Endometrial microvascular endothelial cells (primary cell): ENCODE results near the gene STX4. TPM values are rescaled to one million over a fixed set of nuclear protein-coding genes. Genes with fewer than 3 reads are reported as not detected.

Source experiments
- in situ Hi-C: cut with HindIII; loops from 2 replicates; pipeline ENCODE4 v1.10.0; 2017; ENCODE audit warnings: low sequenced_read_pairs, low pct_unique_long_range_greater_than_20kb; ENCODE audit errors: inconsistent ontology term
- total RNA-seq: library from RNA; depleted of rRNA; stranded (reverse); fragments of >200 nt; gene quantifications from one replicate; pipeline ENCODE4 v1.2.3, GENCODE V29; 2015; ENCODE audit errors: inconsistent ontology term

Gene STX4
- total RNA-seq, 1 donor from 2014 or later: 35.9 TPM

GRCh38 chr16:31055613-31056012 is 22.3 kb downstream of the STX4 start:
- in situ Hi-C loops: loop anchor here (25.0 kb wide), 1 partner anchor 93 kb away; the partner anchor contains the start of gene SETD1A

- in situ Hi-C loops: loop anchor here (25.0 kb wide), 1 partner anchor 99 kb away; the partner anchor contains the start of gene SETD1A
Measured at GRCh38 chr16:31061126-31061812, 27.9 kb downstream of the STX4 start.

DNA sequence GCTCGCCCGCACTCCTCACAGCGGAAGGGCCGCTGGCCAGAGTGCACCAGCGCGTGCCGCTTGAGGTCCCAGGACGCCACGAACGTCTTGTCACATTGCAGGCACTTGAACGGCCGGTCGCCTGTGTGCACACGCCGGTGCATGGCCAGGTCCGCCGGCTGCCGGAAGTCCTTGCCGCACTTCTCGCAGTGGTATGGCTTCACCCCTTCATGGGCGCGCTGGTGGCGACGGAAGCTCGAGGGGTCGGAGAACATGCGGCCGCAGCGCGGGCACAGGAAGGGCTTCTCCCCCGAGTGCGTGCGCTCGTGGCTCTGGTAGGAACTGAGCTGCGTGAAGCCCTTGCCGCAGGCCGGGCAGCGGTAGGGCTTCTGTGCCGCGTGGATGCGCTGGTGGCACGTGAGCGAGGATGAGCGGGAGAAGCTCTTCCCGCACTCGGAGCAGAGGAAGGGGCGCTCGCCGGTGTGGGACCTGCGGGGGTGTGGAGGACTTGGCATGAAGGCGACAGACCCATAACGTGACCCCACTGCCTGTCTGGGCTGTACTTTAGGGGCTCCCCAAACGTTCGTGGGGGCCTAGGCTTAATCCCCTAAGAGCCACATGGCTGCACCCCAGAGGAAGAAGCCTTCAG is 28.6 kb downstream of the STX4 start:
- in situ Hi-C loops: loop anchor here (25.0 kb wide), 1 partner anchor 100 kb away; the partner anchor contains the start of gene SETD1A

- in situ Hi-C loops: loop anchor here (25.0 kb wide), 1 partner anchor 101 kb away; the partner anchor contains the start of gene SETD1A
Measured at GRCh38 chr16:31063495-31063842, 30.1 kb downstream of the STX4 start.

DNA sequence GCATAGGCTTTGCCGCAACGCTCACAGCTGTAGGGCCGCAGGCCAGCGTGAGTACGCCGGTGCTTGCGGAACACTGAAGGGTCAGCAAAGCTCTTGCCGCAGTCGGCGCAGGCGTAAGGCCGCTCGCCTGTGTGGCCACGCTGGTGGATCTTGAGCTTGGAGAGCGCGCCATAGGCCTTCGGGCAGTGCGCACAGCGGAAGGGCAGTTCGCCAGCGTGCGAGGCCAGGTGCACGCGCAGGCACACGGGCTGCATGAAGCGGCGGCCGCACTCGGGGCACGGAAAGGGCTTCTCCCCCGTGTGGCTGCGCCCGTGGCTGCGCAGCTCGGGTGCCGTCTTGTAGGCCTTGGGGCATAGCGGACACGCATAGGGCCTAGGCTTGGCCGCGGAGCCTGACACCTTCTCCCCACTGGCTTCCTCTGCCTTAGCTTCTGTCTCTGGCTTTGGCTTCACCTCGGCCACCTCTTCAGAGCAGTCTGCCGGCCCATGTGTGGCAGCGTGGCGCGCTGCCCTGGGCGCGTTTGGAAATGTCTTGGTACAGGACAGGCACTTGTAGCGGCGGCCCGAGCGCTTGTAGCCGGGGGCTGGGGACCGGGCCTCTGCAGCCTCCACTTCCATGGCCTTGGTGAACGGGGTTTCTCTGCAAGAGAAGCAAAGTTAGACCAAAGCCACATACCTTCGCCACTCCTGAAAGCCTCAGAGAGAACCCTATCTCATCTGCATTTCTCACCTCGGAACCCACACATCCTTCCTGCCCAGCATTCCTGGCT is 30.7 kb downstream of the STX4 start:
- in situ Hi-C loops: loop anchor here (25.0 kb wide), 1 partner anchor 102 kb away; the partner anchor contains the start of gene SETD1A

- in situ Hi-C loops: loop anchor here (25.0 kb wide), 1 partner anchor 103 kb away; the partner anchor contains the start of gene SETD1A
Measured at GRCh38 chr16:31064882-31065461, 31.6 kb downstream of the STX4 start.

DNA sequence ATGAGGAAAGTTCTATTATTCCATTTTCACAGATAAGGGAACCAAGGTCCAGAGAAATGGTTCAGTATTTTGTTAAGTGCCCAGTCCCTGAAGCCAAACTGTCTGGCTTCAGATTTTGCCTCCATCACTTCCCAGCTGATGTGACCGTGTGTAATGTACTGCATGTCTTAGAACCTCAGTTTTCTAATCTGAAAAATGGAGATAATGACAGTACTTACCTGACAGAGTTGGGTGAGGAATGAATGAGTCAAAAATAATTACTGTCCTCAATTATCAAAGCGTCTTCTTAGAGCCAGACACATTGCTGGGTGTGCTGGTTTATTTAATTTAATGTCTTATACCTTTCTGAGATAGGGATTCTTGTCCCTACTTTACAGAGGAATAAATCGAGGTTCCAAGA is 34.0 kb downstream of the STX4 start:
- in situ Hi-C loops: loop anchor here (25.0 kb wide), 1 partner anchor 105 kb away; the partner anchor contains the start of gene SETD1A

GRCh38 chr16:31071861-31072260 is 38.5 kb downstream of the STX4 start:
- in situ Hi-C loops: loop anchor here (25.0 kb wide), 1 partner anchor 110 kb away; the partner anchor contains the start of gene SETD1A

DNA sequence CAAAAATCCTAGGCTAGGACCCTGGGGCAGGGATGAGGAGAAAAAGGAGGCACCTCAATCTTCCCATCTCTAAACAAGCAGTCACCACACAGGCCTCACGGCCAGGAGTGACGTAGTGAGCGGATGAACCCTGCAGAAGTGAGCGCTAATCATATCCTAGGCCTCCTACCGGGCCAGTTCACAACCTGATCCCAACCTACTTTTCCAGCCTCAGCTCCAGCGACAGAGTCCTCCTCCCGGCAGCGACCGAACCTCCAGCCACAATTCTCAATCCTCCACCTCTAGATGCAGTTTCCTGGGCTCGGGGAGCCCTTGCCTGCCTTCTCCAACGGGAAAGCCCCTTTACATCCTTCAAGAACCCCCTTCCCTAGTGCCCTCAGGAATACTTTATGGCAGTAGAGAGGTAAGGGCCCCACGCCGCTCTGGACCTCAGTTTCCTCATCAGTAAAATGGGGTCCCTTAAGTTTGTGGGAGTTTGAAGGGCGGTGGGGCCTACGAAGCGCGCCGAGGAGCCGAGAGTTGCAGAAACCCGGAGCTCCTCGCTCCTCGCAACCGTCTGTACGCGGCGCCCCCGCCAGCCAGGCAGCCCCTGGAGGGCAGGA is 39.3 kb downstream of the STX4 start:
- in situ Hi-C loops: loop anchor here (25.0 kb wide), 1 partner anchor 110 kb away; the partner anchor contains the start of gene SETD1A

DNA sequence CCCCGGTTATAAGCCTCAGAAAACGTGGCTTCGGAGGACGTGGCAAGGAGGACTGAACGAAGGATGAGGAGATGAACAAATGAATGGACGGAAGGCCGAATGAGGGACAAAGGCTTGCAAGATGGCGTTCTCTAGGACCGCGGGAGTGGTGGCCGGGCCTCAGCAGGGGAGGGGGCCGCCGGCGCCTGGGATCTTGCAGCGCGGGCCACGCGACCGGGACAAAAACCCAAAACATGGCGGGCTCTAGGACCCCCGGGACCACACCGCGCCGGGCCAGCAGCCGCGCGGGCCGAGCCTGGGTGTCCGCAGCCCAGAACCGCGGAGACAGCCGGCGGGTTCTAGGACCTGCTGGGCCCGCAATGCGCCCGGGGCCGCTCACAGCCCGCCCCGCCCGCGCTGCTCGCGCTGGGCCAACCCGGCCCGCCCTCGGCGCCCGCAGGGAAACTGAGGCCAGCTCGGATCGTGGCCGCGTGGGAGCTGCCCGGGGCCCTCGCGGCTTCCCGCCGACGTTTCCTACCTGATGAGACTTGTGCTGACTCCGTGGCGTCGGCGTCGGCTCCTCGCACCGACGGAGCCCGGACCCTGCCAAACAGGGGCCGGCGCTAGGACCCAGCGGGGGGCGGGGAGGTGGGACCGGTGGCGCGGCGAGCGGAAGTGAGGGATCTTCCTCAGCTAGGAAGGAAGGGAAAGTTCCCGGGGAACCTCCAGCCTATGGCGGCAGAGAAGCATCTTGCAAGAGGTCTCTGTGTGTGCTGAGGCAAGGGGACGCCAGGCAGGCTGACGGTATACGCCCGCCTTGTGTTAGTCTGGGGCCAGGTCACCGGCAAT is 40.0 kb downstream of the STX4 start:
- in situ Hi-C loops: loop anchor here (25.0 kb wide), 1 partner anchor 111 kb away; the partner anchor contains the start of gene SETD1A

DNA sequence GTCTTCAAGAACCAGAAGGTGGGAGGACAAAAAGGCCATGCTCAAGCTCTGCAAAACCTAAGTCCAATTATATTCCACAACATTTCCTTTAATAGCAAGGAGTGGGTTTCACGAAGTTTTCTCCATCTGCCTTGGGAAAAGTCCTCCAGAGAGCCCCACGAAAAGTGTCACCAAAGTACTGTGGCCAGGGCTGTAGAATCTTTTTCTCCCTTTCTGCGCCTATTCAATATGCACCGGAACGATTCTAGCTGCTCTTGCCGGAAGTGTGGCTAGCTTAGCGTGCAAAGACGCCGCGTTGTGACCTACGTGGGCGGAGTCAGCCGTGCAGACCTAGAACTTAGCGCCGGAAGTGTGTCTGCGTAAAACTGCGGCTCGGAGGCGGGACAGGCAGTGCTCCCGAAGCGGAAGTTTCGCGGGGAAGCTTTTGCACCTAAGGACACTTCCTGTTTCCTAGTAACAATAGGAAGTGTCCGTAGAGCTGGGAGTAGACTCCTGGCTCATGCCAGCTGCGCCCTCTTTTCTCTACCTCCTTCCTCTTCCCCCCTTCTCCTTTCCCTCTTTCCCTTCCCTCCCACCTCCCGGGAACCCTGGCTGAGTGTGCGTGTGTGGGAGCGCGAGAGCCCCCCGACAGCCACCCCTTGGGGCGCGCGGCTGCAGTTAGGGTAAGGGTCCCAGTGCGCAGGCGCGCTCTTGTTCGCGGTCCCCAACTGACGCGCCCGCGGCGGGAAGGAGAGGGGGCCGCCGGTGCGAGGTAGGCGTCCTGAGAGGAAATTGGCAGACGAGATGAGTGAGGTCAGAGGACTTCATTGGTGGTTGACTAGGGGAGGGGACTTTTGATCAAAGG is 40.8 kb downstream of the STX4 start, which contains the start of the genes ZNF646 and ZNF668:
TSS of gene ZNF646 (plus strand) at position 453 of the 844 bp plus-strand sequence. CDS start 1,903 bp downstream, outside the sequence.
TSS of gene ZNF668 (minus strand) at position 271 of the 844 bp plus-strand sequence. CDS start 9,781 bp downstream, outside the sequence.
- in situ Hi-C loops: loop anchor here (25.0 kb wide), 1 partner anchor 112 kb away; the partner anchor contains the start of gene SETD1A

- in situ Hi-C loops: loop anchor here (25.0 kb wide), 1 partner anchor 112 kb away; the partner anchor contains the start of gene SETD1A
Measured at GRCh38 chr16:31074814-31075183, 41.4 kb downstream of the STX4 start.

DNA sequence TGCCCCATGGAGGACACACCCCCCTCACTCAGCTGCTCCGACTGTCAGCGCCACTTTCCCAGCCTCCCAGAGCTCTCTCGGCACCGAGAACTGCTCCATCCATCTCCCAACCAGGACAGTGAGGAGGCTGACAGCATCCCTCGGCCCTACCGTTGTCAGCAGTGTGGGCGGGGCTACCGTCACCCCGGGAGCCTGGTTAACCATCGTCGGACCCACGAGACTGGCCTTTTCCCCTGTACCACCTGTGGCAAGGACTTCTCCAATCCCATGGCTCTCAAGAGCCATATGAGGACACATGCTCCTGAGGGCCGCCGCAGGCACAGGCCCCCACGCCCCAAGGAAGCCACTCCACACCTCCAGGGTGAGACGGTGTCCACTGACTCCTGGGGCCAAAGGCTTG is 43.0 kb downstream of the STX4 start:
- in situ Hi-C loops: no loop called here

GRCh38 chr16:31077024-31077423 is 43.7 kb downstream of the STX4 start:
- in situ Hi-C loops: no loop called here

DNA sequence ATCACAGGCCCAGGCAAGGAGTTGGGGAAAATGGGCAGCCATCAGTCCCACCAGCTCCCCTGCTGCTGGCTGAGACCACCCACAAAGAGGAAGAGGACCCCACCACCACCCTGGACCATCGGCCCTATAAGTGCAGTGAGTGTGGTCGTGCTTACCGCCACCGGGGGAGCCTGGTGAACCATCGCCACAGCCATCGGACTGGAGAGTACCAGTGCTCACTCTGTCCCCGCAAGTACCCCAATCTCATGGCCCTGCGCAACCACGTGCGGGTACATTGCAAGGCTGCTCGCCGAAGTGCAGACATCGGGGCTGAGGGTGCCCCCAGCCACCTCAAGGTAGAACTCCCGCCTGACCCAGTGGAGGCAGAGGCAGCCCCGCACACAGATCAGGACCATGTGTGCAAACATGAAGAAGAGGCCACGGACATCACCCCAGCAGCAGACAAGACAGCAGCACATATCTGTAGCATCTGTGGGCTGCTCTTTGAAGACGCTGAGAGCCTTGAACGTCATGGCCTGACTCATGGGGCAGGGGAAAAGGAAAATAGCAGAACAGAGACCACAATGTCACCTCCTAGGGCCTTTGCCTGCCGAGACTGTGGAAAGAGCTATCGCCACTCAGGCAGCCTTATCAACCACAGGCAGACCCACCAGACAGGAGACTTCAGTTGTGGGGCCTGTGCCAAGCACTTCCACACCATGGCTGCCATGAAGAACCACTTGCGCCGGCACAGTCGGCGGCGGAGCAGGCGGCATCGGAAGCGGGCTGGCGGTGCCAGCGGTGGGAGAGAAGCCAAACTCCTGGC is 44.4 kb downstream of the STX4 start:
- in situ Hi-C loops: no loop called here
